ENCODE results near the gene TENM3. TPM values are rescaled to one million over a fixed set of nuclear protein-coding genes. Genes with fewer than 3 reads are reported as not detected.
A peak's percentile ranks its signal among the peaks of the same experiment; 100 is the strongest.

TENM3 gene
- total RNA-seq, 2 donors from 2014 or later, result 39.5 to 51.9 TPM

DNA sequence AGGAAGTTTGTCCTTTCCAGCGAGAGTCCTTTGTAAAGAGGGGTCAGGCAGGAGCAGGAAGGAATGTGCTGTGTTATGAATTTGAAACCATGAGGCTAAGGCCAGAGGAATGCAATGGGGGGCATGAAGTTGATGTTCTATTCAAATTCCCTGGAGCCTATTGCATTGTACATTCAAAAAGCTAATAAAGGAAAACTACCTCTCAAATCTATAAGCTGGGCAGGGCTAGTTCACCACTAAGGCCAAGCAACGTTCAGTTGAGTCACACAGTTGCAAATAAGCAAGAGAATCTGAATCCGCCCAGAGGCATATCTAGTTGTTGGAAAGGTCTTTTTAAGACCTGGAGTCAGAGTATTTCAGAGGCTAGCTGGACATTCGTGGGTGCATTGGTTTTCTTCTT is 525.6 kb downstream of the TENM3 start:
- no peak for TF ChIP-seq CTCF (conservative IDR thresholded peaks at IDR 0.05)
- Histone ChIP-seq H3K27me3 (ENCODE audit: control insufficient read depth, insufficient read depth, low read length, poor library complexity, severe bottlenecking) (no peaks in the 10 kb centered on the region), H3K9me3 (ENCODE audit: control insufficient read depth, low read length) (no peaks in the 10 kb centered on the region), H3K27ac (ENCODE audit: low read depth, low read length) (peak overlapping the region; percentile 94), H3K9ac (ENCODE audit: extremely low read depth, low read length, poor library complexity, severe bottlenecking) (no peak overlapping the region), H3K36me3 (ENCODE audit: control insufficient read depth, insufficient read depth, low read length) (peaks cover 7% of the 10 kb centered on the region), H3K4me1 (ENCODE audit: control insufficient read depth, insufficient read depth, low read length) (peaks cover 16% of the 10 kb centered on the region), H3K4me3 (ENCODE audit: low read length) (no peak overlapping the region)
- peaks cover 2% of the 10 kb centered on the region for H3K36me3 Mint-ChIP-seq (ENCODE audit: low read depth)
- WGBS, 2 experiments (ENCODE audit: insufficient coverage in 1 of 2, insufficient read length in 1 of 2), result 78 to 100% methylated on average over 1 to 4 of the region's 4 CpGs
- H3K27me3 Mint-ChIP-seq (ENCODE audit: insufficient read depth), result no peaks in the 10 kb centered on the region
- no peak overlapping the region for H3K27ac Mint-ChIP-seq
- peaks cover 13% of the 10 kb centered on the region for H3K4me1 Mint-ChIP-seq
- DNase-seq, result no peak
- no peak overlapping the region for H3K4me3 Mint-ChIP-seq
- H3K9me3 Mint-ChIP-seq, result no peaks in the 10 kb centered on the region

DNA sequence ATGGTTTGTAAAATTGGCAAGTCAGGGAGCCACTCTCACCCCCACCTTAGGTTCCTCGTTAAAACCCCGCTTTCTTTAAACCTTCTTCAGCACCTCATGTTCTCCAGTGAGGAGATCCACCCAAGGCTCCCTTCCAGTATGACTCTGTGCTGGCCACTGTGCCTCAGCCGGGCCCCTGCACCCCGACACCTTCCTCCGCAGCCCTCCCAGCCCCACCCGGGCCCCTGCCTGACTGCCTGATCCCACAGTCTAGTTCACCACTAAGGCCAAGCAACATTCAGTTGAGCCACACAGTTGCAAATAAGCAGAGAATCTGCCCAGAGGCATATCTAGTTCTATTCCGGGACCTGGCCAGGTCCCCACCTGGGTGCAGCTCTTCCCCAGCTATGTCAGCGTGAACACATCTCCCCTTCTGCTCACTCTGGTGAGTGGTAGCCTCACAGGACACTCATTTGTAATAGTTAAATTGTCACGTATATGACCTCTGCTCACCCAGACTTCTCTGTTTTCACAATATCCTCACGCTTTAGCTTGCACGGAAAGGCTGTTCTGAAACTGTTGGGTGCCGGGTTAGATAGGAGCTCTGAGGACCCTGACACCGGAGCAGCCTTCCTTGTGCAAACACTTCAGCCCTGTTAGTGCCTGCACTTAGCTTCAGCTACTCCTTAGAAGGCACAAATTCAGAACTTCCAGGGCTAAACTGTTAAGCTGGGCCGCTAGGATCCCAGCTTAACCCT is 527.2 kb downstream of the TENM3 start:
- H3K4me3 ChIP-seq (ENCODE audit: low read length), result peak overlapping the region; percentile 25
- Mint-ChIP-seq H3K4me1 (peaks cover 2% of the 10 kb centered on the region), H3K27me3 (ENCODE audit: insufficient read depth) (no peaks in the 10 kb centered on the region), H3K27ac (no peak overlapping the region), H3K4me3 (no peak overlapping the region), H3K9me3 (no peaks in the 10 kb centered on the region), H3K36me3 (ENCODE audit: low read depth) (peaks cover 12% of the 10 kb centered on the region)
- peak overlapping the region; percentile 64 for H3K27ac ChIP-seq (ENCODE audit: low read depth, low read length)
- H3K9ac ChIP-seq (ENCODE audit: extremely low read depth, low read length, poor library complexity, severe bottlenecking), result no peak overlapping the region
- TF ChIP-seq CTCF (conservative IDR thresholded peaks at IDR 0.05), result no peak
- WGBS, 2 experiments (ENCODE audit: insufficient coverage in 1 of 2, insufficient read length in 1 of 2), result 70 to 76% methylated on average over 11 to 14 of the region's 14 CpGs
- H3K36me3 ChIP-seq (ENCODE audit: control insufficient read depth, insufficient read depth, low read length), result peaks cover 10% of the 10 kb centered on the region
- peak; percentile 76 for DNase-seq
- H3K4me1 ChIP-seq (ENCODE audit: control insufficient read depth, insufficient read depth, low read length), result peaks cover 12% of the 10 kb centered on the region
- peaks cover 7% of the 10 kb centered on the region for H3K27me3 ChIP-seq (ENCODE audit: control insufficient read depth, insufficient read depth, low read length, poor library complexity, severe bottlenecking)
- no peaks in the 10 kb centered on the region for H3K9me3 ChIP-seq (ENCODE audit: control insufficient read depth, low read length)

DNA sequence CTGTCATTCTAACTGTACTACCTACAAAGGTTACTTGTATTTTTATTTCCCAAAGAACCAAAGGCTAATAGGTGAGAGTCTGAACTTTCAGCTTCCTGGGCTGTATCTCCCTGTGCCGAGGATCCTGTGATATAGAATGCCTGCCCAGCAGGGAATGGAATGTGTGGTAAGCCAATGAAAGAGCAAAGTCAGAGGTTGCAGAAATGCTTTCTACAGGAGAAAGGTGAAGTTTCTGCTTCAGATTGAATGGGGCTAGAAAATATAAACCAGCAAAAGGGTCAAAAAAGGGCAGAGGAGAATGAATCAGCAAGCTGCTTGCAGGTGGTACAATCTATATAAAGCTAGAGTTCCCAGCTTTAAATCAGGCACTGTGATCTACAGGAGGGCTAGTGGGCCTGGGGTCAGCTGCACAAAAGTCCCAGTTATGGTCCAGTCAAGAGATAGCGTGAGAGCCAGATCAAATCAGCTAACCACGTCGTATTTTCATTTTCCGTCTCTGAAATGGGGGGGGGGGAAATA is 527.9 kb downstream of the TENM3 start:
- H3K4me1 Mint-ChIP-seq, result peaks cover 2% of the 10 kb centered on the region
- H3K4me3 ChIP-seq (ENCODE audit: low read length), result peak overlapping the region; percentile 25
- no peaks in the 10 kb centered on the region for H3K9me3 Mint-ChIP-seq
- H3K27me3 ChIP-seq (ENCODE audit: control insufficient read depth, insufficient read depth, low read length, poor library complexity, severe bottlenecking), result peaks cover 7% of the 10 kb centered on the region
- no peak overlapping the region for H3K27ac Mint-ChIP-seq
- WGBS, 2 experiments (ENCODE audit: insufficient coverage in 1 of 2, insufficient read length in 1 of 2), result 30 to 48% methylated on average over 4 to 5 of the region's 5 CpGs
- no peak overlapping the region for H3K9ac ChIP-seq (ENCODE audit: extremely low read depth, low read length, poor library complexity, severe bottlenecking)
- peaks cover 11% of the 10 kb centered on the region for H3K36me3 ChIP-seq (ENCODE audit: control insufficient read depth, insufficient read depth, low read length)
- TF ChIP-seq CTCF (conservative IDR thresholded peaks at IDR 0.05), result no peak
- no peaks in the 10 kb centered on the region for H3K9me3 ChIP-seq (ENCODE audit: control insufficient read depth, low read length)
- H3K4me3 Mint-ChIP-seq, result no peak overlapping the region
- peak; percentile 79 for DNase-seq
- no peaks in the 10 kb centered on the region for H3K27me3 Mint-ChIP-seq (ENCODE audit: insufficient read depth)
- peaks cover 12% of the 10 kb centered on the region for H3K4me1 ChIP-seq (ENCODE audit: control insufficient read depth, insufficient read depth, low read length)
- H3K36me3 Mint-ChIP-seq (ENCODE audit: low read depth), result peaks cover 14% of the 10 kb centered on the region
- H3K27ac ChIP-seq (ENCODE audit: low read depth, low read length), result peak overlapping the region; percentile 64

Measured in endodermal cell (in vitro differentiated cells).